GM19438 (cell line): ENCODE results near the gene LHFPL2.

Experiments used
- ATAC-seq: cut with Tn5 transposase; IDR thresholded peaks from one replicate; pipeline ENCODE4 v1.9.1; 2021; ENCODE audit warnings: low read depth; ENCODE audit not compliant: unreplicated experiment

LHFPL2 gene

DNA sequence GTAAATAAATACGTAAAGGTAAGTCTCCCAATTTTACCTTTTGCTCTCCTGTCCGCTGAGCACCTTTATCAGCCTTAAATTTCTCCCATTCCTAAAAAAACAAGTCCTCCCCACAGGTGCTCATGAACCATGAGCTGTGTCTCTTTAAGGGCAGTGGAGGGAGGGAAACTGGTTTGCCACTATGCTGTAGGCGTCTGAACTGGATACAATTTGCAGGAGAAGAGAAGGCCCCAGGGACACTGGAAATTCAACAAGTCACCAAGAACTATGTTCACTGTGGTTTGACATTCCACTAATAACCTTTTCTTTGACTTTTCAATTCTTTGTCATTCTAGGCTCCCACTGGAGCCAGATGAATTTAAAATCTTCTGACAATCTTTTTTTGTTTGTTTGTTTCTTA is 72.2 kb downstream of the LHFPL2 start:
- ATAC-seq, result no peak

DNA sequence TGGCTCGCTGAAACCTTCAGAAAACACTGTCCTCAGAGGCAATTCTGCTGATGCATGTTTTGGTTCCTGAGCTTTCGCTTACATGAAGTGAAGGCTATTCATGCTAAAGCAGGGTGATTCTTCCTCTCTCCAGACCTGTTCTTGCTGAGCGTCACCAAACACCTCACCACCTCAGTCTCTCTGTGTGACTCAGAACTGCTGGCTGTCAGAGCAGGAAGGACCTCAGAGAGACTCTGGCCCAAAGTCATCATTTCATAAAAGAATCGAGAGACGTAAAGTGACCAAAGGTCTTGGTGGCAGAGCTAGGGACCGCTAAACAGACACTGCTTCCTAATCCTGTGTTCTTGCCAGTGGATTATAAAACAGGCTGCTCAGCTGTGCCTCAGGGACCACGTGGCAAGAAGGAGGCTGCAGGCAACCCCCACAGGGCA is 73.8 kb downstream of the LHFPL2 start:
- no peak for ATAC-seq

DNA sequence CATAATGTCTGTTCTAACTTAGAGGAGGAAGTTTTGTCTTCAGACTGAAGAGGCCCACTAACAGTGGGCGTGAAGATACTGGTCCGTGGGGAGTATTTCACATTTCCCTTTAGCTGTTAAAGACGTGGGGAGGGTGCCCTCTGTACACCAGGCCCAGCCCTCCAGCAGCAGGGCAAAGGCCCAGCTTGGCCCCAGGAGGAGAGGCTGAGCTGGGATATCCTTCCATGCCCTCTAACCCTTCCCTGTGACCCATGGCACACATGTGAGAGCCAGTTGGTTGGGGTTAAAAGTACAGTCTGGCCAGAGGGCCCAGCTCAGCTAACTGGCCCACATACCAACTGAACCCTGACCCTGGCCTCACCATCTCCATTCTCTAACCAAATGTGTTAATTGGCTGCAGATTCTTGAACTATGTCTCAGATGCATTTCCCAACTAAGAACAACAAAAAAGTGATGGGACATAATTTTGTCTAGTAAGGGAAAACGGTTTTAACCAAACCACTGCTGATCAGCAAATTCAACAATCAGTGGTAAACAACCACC is 74.4 kb downstream of the LHFPL2 start:
- no peak for ATAC-seq

DNA sequence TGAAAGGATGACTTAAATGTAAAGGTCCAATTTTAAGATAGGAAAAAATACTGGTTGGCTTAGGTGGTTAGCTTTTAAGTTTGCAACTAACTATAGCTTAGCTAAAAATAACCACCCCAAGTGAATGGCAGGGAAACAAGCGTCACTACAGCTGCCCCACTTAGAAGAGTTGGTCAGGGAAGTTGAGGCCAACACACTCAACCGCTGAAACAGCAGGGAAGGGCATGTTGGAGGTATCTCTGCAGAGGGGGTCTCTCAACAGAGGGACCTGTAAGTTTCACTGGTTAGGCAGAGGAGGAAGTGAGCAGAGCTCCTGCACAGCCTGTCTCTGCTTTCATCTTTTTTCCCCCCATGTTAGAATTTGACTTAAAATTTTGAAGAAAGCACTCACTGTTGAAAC is 75.3 kb downstream of the LHFPL2 start:
- ATAC-seq, result peak; percentile 56

DNA sequence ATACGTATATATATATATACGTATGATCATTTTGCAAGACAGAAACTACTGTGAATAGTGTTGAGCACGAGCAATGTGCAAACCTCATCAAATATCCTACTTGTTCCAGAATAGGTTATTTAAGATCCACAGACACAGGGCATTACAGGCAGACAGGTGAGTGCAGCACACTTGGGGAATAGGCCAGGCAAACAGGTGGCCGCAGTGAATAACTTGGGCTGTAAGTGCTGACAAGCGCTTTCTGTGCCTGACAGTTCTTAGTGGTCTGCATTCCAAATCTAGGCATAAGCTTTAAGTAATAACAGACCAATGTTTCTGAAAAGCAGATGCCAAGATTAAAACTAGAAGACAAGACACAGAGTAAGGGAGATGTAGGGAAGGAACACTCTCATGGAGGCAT is 77.9 kb downstream of the LHFPL2 start:
- ATAC-seq, result no peak

DNA sequence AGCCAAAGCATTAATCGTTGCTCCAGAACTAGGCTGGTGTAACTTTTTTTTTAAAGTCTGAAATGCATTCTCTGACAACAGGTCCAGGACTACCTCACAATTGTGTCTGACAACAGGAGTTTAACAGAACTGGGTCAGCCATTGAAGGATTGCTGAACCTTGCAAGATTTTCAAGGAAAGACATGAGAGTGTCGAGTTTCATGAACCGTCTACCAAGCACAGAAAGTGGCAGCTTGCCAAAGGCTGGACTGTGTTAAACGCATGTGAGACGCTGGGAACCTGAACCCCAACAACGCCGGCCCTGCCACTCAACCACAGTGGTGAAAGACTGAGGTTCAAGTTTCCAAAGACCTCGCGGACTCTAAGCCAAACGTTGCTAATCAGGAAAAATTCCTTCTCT is 79.1 kb downstream of the LHFPL2 start:
- ATAC-seq, result no peak

DNA sequence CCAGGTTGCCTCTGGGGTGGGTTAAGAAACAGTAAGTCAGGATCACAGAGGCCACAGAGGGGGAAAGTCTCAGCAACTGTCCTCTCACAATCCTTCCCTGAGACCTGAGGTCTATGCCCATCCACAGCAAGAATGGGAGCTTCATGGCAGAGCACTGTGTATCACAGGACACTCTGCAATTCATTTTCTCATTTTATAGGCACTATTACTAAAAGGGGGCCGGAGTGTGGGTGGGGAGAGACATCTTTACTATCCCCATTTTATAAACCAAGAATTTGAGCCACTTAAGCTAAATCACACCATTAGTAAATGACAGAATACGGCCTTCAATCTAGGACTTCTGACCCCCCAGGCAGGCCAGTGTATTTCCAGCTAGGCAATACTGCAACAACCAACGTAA is 79.9 kb downstream of the LHFPL2 start:
- ATAC-seq, result no peak

DNA sequence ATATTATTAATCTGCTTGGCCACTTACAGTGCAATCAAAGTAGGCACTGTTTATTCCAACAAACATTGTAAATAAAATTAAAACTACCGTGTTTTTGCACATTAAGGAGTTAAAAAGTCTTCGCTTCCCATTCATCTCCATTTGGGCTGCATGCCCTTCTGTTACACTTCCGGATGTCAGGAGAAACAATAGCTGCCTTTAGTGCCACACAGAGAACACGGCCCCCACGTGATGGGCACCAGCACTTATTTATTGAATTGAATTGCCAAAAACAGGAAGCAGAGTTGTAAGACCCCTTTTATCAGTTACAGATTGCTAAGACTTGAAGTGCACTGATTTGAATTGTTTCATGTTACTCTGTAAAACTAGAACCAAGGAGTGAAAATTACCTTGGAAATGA is 80.4 kb downstream of the LHFPL2 start:
- no peak for ATAC-seq

DNA sequence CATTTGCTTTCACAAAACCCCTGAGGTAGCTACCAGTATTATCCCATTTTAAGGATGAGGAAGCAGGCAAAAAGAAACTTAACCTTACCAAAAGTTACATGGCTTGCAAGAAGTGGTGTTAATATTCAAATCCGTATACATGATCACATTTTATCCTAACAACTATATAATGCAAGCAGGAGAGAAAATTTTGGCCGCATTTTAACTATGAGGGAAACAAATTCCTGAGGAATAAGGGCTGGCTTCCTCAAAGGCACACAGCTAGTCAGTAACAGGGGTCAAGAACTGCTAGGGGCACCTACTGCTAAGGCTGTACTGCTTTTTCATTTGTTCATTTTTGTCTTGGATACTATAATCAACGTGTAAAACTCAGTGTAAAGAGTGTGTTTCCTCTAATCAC is 81.0 kb downstream of the LHFPL2 start:
- ATAC-seq, result no peak

DNA sequence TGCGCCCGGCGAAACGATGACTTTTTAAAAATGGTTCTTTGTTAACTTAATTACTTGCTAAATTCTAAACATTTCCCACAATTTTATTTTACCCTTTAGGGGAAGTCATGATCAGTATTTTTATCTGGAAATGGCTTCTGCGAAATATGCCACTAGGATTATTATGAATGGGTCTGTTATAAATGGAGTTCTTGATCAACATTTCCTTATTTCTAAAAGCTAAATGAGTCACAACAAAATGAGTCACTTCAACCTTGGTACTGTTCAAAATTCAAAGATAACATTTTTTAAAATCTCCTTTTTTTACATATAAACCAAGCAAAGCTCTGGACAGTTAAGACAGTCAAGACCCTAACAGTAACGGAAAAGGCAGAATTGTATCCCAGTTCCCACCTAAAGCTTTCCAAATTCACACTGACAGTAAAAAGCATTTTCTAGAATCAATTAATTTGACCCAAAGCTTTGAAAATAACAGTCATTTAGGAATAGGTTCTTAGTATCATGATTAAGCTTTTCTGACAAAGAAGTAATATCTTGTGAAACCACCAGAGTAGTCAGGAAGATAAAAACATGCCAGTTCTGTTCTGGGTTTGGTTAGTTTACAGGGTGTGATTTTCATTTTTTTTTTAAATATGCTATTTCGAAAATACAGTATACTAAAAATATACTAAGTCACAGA is 81.7 kb downstream of the LHFPL2 start:
- ATAC-seq, result no peak

DNA sequence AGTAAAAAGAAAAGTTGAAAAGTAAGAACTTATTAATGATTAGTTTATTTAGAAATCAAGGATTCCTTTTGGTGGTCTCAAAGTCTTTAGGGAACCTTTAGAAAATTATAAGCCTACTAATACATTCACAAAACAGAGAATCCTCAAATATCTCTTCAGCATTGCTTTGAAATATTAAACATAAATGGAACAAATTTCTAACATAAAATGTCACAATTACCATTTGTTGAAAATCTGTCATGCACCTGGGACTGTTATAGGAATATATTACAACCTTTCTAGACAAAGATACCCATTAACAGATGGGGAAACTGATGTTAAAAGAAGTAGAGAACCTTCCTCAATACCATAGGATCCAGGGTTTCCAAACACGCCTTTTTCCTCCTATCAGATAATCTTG is 83.2 kb downstream of the LHFPL2 start:
- no peak for ATAC-seq

DNA sequence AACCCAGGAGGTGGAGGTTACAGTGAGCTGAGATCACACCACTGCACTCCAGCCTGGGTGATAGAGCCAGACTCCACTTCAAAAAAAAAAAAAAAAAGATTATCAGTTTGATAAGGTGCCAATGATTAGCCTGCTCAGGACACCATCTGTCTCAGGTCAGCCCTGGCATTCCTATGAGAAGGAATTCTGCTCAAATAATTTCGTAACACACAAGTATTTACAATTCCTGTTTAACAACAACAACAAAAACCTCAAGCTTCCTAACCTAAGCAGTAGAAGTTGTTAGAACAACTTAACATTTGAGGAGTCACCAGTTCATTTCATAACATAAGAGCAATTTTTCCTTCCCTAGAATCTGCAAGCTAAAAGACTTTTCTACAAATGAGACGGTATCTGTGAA is 85.0 kb downstream of the LHFPL2 start:
- ATAC-seq, result no peak

DNA sequence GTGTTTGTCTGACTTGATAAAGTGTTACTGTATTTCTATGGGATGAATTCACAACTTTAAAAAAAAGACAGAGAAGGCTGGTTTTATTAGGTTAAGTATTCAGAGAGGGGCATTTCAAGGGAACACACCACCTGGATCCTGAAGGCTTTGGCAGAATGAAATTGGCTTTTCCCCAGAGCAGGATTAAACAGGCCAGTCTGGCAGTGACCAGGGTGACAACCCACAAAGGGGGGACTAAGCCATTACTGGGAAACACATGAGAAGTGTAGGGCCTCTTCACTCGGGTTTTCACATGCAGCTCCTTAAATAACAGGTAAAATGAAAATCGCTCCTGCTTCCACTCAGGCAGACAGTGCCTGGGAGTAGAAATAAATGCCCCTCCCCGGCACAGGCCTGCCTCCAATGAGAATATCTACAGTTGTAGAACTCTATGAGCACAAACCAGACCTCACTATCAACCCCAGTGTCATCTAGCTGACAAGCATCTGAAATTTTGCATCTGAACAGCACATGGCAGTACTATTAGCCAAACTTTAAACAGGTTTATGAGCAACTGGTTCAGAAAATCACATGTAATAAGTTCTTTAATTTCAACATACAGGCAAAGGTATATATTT is 85.8 kb downstream of the LHFPL2 start:
- ATAC-seq, result no peak

DNA sequence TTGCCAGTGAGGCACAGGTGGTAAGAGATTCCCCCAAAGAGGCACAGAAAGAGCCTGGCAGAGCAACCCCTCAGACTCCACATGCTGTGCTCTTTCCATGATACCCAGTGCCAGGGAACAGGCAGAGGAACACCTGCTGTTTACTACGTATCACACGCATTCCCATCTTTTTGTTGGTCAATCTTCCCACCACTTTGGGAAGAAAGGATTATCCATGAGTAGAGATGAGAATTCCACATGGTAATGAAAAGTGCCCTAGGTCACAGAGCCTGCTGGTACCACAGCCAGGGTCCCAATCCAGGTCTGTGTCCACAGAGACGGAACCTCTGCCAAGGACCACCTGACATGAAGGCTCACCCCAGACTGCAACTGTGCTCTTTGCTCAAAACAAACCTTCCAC is 86.6 kb downstream of the LHFPL2 start:
- ATAC-seq, result no peak

DNA sequence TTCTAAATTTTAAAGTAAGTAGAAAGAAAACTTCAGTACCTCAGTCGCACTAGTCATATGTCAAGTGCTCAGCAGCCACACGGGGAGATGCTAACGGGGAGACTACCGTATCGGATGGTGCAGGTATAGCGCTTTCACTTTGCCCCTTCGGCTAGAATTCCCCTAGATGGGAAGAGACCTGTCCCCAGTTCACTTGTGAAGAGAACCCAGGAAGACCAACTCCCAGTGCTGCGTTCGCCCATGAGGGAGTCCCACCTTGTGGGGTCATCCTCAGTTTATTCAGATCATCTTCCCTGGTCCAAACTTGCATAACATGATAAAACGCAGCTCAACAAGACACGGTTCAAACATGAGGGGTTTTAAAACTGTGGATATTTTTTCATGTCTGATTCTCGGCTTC is 87.3 kb downstream of the LHFPL2 start:
- no peak for ATAC-seq

DNA sequence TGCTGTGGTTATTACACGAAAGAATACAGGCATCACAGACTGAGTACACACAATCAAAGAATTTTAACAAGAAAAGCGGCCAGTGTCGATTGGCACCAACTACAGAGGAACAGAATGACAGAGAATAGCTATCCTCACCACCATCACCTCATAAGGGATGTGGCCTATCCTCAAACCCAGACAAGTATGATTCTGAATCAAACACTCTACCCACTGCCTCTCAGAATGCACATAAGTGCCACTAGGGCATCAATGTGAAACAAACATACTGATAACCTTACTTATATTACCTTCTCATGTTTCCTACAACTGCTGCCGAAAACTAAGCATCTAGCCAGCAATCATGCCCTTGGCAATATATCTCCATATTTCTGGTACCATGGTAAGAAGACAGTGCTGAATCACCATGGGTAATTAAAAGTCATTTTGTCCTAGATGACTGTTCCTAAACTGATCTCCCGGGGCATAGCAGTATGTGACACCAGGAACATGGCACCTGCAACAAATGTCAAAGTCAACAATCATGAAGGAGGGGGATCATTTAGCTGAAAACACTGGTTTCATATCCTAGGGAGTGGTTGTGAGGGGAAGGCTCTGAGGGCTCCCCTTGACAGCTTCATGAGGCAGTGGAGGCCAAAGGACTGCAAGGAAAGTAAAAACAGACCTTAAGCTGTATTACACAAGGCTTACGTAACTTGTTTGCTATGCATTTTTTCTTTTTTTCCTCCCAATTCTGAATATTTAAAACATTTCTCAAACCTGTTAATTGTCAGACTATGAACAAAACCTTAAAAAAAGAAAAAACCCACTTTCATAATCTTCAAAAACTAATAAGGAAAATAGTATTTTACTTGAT is 88.3 kb downstream of the LHFPL2 start:
- no peak for ATAC-seq

DNA sequence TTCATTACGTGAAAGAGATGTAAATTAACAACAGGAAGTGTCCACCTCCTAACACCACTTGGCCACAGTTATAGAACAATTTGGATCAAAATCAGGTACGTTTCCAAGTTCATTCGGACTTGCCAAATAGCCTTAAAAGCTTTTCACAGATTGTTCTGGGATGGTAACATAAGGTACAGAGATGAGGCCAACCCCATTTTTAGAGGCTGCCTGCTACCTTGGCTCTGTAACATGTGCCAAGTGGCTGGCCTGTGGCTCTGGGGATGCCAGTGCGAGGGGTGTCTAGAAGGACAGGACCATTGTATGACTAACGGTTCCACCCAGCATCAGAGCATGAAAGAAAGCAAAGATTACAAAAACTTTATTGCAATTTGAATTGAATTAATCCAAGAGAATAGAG is 91.0 kb downstream of the LHFPL2 start:
- no peak for ATAC-seq

DNA sequence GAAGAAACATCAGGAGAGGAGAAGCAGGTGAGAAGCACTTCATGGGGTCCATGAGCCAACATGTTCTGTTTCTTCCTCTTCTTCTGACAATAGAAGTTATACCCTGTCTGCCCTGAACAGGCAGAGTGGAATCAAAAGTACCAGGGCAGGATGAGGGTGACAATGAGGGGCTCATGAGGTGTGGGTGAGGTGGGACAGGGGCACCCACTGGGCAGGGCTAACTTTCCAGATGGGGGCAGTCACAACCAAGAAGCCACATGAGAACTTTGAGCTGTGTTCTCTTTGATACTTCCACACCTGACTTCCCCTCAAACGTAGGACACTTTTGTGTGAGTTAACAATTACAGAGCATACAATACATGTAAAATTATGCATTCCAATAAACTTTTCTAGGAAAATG is 92.7 kb downstream of the LHFPL2 start:
- no peak for ATAC-seq

DNA sequence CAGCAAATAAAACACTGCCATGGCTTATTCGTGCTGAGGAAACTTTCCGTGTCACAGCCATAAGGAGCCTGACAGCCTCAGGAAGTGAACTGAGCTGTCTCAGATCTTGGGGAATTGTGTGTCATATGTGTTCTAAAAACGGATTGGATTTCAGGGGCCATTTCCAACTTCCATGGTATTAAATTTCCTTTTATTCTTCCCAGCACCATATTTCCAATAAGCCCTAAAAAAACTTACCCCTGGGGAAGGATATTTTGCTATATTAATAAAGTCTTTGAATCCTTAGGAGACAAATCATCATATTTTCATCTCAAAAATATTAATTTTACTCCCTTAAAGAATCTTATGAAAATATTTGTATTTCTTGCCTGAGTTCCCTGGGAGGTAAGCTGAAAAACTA is 93.9 kb downstream of the LHFPL2 start:
- no peak for ATAC-seq

DNA sequence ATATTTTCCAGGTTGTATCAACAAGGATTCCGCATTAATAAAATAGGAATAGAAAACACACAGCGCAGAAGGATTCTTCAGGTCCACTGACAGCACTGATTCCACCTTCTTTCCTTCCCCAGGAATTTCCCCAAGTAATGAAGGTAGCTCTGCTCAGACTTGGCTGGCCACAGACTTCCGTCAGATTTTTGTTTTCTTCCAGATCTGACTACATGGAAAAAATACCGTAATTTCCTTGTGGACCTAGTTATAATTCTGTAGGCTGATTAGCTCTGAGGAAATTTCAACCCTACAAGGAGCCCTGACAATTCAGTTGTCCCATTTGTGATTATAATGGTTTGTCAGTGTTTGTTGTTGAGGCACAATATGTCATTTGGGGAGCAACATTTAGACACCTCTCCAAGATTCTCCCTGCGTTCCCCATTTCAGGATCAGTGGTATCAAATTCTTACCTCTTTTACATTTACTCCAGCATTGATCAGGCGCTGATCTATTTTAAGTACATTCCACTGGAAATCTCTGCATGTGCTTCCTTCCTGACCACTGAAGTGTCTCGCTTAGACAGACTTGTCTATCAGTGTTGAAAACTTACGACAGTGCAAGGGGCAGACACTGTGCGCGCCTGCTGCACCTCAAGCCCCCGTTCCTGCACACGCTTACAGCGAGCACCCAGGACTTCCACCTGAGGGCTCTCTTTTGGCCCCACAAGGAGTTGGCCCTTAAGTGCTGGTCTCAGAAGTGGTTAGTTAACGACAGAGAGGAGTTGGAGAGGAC is 94.8 kb downstream of the LHFPL2 start:
- ATAC-seq, result no peak
